Breast epithelium (tissue), 4 donors: ENCODE results near the gene GAS6. TPM values are rescaled to one million over a fixed set of nuclear protein-coding genes. Genes with fewer than 3 reads are reported as not detected.

Source experiments
- DNase-seq, 2 donors: peaks; one replicate each; pipeline ENCODE4 v3.0.0-alpha.2; 2019; ENCODE audit warnings: low spot score in 2 of 2
- H3K27ac ChIP-seq, 2 donors: fragments of 200-600 bp; sonication (generic) in 1 of 2; one replicate each; pipeline ENCODE4 v1.5.1; 2016 to 2019; ENCODE audit warnings: mild to moderate bottlenecking in 1 of 2
- H3K27me3 ChIP-seq, 2 donors: fragments of 200-600 bp; sonication (generic) in 1 of 2; one replicate each; pipeline versions ENCODE4 v1.5.1 to v1.6.0; 2017 to 2019; ENCODE audit warnings: control low read depth in 1 of 2, mild to moderate bottlenecking in 1 of 2
- H3K36me3 ChIP-seq: fragments of 200-600 bp; one replicate; pipeline ENCODE4 v1.5.1; 2019
- H3K4me1 ChIP-seq, 2 donors: fragments of 200-600 bp; sonication (generic); one replicate each; pipeline ENCODE4 v1.5.1; 2016 to 2019; ENCODE audit warnings: control low read depth in 1 of 2
- H3K4me3 ChIP-seq, 3 donors: fragments of 200-600 bp; sonication (generic); 1 replicate in 2 of 3; 2 replicates in 1 of 3; pipeline ENCODE4 v1.5.1; 2016 to 2019; ENCODE audit warnings: mild to moderate bottlenecking in 3 of 3, moderate library complexity in 2 of 3
- H3K9me3 ChIP-seq, 2 donors: fragments of 200-600 bp; sonication (generic) in 1 of 2; one replicate each; pipeline ENCODE4 v1.5.1; 2016 to 2019; ENCODE audit warnings: control low read depth in 1 of 2
- CTCF ChIP-seq, 3 donors: fragments of 450-650 bp; IDR thresholded peaks; one replicate each; pipeline ENCODE4 v1.5.1; 2016 to 2017; ENCODE audit warnings: antibody characterized with exemption in 3 of 3, mild to moderate bottlenecking in 3 of 3, moderate library complexity in 3 of 3
- POLR2A ChIP-seq: fragments of 450-650 bp; IDR thresholded peaks from one replicate; pipeline ENCODE4 v1.6.1; 2016; ENCODE audit warnings: antibody characterized with exemption, mild to moderate bottlenecking, moderate library complexity
- POLR2AphosphoS5 ChIP-seq, 3 donors: sonication (generic); formaldehyde crosslinking; IDR thresholded peaks; one replicate each; pipeline ENCODE4 v1.6.1; 2017; ENCODE audit warnings: antibody characterized with exemption in 3 of 3
- intact Hi-C: fragments of 100-400 bp; cut with DNase I; formaldehyde crosslinking; loops from one replicate; pipeline ENCODE4 v1.15.1; 2023; ENCODE audit warnings: low total_unique reads
- total RNA-seq, 3 donors: library from RNA; depleted of rRNA; stranded (reverse); fragments of >200 nt; gene quantifications; one replicate each; pipeline ENCODE4 v1.1.0, GENCODE V29; 2016

Gene GAS6
- total RNA-seq, 3 donors from 2014 or later, result 85.9 to 146 (median 103) TPM

GRCh38 chr13:113802761-113803160 lies 61.1 kb downstream of the GAS6 start:
- H3K4me1 ChIP-seq, result no peaks in the 10 kb centered on the region
- H3K36me3 ChIP-seq, result no peaks in the 10 kb centered on the region
- TF ChIP-seq CTCF (IDR thresholded peaks at IDR 0.05) (no peak), POLR2AphosphoS5 (IDR thresholded peaks at IDR 0.05) (no peak), POLR2A (no peak)
- H3K27ac ChIP-seq, result no peak overlapping the region
- no peaks in the 10 kb centered on the region for H3K9me3 ChIP-seq
- DNase-seq, result no peak
- no peaks in the 10 kb centered on the region for H3K27me3 ChIP-seq
- intact Hi-C loops, result no loop called here
- no peak overlapping the region for H3K4me3 ChIP-seq

DNA sequence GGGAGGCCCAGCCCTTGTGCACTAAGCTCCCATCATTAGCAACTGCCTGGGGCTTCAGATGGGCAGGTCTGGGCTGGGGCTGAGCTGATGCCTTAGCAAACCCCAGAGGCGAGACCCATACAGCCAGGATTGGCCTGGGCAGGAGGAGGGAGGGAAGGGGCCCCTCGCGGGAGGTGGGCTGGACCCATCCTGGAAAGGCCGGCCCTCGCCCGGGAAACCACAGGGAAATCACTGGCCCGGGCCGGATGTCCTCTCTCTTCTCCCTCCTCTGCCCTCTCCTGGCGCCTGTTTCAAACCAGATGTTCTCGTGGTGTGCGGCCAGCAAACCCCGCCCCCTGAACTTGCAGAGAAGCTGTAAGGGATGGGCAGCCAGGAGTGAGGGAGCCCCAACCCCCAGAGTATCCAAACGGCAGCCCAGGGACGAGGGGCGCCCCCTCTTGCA lies 61.8 kb downstream of the GAS6 start:
- H3K36me3 ChIP-seq, result no peaks in the 10 kb centered on the region
- TF ChIP-seq CTCF (IDR thresholded peaks at IDR 0.05) (no peak), POLR2AphosphoS5 (IDR thresholded peaks at IDR 0.05) (no peak), POLR2A (no peak)
- no peak overlapping the region for H3K27ac ChIP-seq
- intact Hi-C loops, result no loop called here
- H3K4me1 ChIP-seq, result no peaks in the 10 kb centered on the region
- no peak overlapping the region for H3K4me3 ChIP-seq
- no peak for DNase-seq
- H3K27me3 ChIP-seq, result no peaks in the 10 kb centered on the region
- no peaks in the 10 kb centered on the region for H3K9me3 ChIP-seq

DNA sequence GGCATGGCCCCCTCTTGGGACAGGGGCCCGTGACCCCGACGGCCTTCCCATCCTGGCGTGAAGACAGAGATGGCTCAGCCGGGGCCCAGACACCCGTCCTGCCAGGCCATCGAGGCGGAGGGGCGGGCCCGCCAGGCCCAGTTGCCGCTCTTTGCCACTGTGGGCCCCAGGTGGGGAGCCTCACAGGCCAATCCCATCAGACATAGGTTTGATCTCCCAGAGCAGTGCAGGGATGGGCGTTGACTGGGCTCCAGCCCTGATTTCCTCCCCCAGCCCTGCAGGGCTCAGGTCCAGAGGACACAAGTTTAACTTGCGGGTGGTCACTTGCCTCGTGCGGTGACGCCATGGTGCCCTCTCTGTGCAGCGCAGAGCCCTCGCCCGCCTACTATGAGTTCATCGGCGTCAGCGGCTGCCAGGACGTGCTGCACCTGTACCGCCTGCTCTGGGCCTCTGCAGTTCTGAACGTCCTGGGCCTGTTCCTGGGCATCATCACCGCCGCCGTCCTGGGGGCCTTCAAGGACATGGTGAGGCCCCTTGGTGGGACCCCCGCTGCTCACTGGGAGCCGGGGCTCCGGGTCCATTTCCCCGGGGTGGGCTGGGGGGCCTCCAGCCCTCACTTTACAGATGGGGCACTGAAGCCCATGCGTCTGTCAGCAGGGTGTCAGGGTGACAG lies 62.5 kb downstream of the GAS6 start:
- TF ChIP-seq CTCF (IDR thresholded peaks at IDR 0.05) (no peak), POLR2A (no peak), POLR2AphosphoS5 (IDR thresholded peaks at IDR 0.05) (no peak)
- H3K9me3 ChIP-seq, result no peaks in the 10 kb centered on the region
- no peak overlapping the region for H3K27ac ChIP-seq
- no peak overlapping the region for H3K4me3 ChIP-seq
- no peak for DNase-seq
- no peaks in the 10 kb centered on the region for H3K36me3 ChIP-seq
- H3K4me1 ChIP-seq, result no peaks in the 10 kb centered on the region
- intact Hi-C loops, result no loop called here
- H3K27me3 ChIP-seq, result no peaks in the 10 kb centered on the region

GRCh38 chr13:113800576-113800926 lies 63.3 kb downstream of the GAS6 start:
- no peak for TF ChIP-seq CTCF (IDR thresholded peaks at IDR 0.05)
- TF ChIP-seq POLR2A, result no peak
- TF ChIP-seq POLR2AphosphoS5 (IDR thresholded peaks at IDR 0.05), result no peak
- Histone ChIP-seq H3K4me3 (no peak overlapping the region), H3K27me3 (no peaks in the 10 kb centered on the region), H3K9me3 (no peaks in the 10 kb centered on the region), H3K4me1 (no peaks in the 10 kb centered on the region), H3K27ac (no peak overlapping the region), H3K36me3 (no peaks in the 10 kb centered on the region)
- intact Hi-C loops, result no loop called here
- no peak for DNase-seq

DNA sequence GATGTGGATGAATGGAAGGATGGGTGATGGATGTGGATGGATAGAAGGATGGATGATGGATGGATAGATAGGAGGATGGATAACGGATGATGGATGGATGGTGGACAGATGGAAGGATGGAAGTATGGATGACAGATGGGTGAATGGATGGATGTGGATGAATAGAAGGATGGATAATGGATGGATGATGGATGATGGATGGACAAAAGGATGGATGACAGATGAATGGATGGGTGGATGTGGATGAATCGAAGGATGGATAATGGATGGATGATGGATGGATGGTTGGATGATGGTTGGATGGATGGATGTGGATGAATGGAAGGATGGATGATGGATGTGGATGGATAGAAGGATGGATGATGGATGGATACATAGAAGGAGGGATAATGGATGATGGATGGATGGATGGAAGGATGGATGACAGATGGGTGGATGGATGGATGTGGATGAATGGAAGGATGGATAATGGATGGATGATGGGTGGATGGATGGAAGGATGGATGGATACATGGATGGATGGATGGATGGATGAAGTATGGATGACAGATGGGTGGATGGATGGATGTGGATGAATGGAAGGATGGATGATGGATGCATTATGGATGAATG lies 65.6 kb downstream of the GAS6 start:
- H3K27me3 ChIP-seq, result no peaks in the 10 kb centered on the region
- H3K27ac ChIP-seq, result no peak overlapping the region
- DNase-seq, result no peak
- no peaks in the 10 kb centered on the region for H3K36me3 ChIP-seq
- no peak for TF ChIP-seq CTCF (IDR thresholded peaks at IDR 0.05)
- TF ChIP-seq POLR2AphosphoS5 (IDR thresholded peaks at IDR 0.05), result no peak
- no peak for TF ChIP-seq POLR2A
- no peaks in the 10 kb centered on the region for H3K9me3 ChIP-seq
- H3K4me3 ChIP-seq, result no peak overlapping the region
- intact Hi-C loops, result no loop called here
- no peaks in the 10 kb centered on the region for H3K4me1 ChIP-seq
